Activated CD8-positive, alpha-beta memory T cell treated with anti-CD3 and anti-CD28 coated beads for 1 hour (primary cell): ENCODE results near the gene PTPRA.
"Not testable (repeated sequence)": the region's sequence is repeated elsewhere in the genome, so short reads cannot be mapped to it uniquely, and the experiment has no call there.

ENCODE experiments used
- DNase-seq, 2 donors: peaks; one replicate each; pipeline ENCODE4 v3.0.0-alpha.2; 2020; ENCODE audit warnings: low read depth in 1 of 2; ENCODE audit errors: extremely low read depth in 1 of 2

Gene PTPRA

GRCh38 chr20:2984028-2984501, 110.8 kb downstream of the PTPRA start:
- no peak for DNase-seq

GRCh38 chr20:2984956-2985661, 111.8 kb downstream of the PTPRA start:
- DNase-seq: no peak

GRCh38 chr20:2986466-2986865, 113.2 kb downstream of the PTPRA start:
- DNase-seq: no peak

- DNase-seq: no peak
Observed at GRCh38 chr20:2987861-2988260, 114.6 kb downstream of the PTPRA start.

DNA sequence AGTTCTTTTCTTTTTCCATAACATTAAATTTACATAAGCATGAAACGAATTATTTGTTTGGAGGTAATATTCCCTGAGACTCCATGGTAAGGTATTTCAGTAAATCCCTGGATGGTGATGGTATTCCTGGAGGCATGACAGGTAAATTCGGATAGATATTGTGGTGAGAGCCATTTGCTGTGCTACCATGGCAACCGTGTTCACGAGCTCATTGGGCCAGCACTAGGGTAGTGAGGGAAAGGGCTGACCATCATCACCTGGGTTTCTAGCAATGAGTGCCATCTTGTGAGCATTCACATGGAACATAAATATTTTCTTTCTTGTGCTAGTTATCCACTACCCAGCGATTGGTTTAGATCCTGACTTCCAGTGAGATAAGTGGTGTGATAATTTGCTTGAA, 118.3 kb downstream of the PTPRA start:
- no peak for DNase-seq

DNA sequence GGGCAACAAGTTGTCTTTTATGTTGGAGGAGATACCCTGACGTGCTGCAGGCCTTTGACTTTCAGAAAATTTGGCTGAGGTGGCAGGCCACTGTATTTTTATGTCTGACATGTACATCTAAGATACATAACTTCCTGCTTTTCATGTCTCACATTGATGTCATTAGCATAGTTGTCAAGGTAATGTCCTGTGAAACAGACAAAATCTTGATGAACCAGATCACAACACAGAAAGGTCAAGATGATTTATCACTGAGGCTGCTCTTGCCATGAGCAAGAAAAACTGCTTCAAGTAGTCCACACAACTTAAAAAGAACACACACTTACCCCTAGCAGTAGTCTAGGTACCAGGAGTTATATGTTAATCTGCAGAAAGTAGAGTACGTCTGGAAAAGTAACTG, 120.0 kb downstream of the PTPRA start:
- DNase-seq: no peak

GRCh38 chr20:2995796-2996195, 122.5 kb downstream of the PTPRA start:
- DNase-seq: no peak

DNA sequence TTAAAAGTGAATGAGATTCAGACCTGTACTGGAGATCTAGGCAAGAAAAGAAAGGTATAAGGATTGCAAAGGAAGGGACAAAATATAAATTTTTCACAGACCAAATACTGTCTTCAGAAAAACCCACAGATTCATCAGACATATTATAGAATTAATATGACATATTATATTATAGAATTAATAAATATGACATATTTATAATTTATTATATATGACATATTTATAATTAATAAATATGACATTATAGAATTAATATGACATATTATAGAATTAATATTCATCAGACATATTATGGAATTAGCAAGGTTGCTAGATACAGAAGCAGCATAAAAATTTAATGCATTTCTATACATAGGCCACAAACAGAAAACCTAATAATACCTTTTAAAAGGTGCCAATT, 125.4 kb downstream of the PTPRA start:
- DNase-seq: no peak

DNA sequence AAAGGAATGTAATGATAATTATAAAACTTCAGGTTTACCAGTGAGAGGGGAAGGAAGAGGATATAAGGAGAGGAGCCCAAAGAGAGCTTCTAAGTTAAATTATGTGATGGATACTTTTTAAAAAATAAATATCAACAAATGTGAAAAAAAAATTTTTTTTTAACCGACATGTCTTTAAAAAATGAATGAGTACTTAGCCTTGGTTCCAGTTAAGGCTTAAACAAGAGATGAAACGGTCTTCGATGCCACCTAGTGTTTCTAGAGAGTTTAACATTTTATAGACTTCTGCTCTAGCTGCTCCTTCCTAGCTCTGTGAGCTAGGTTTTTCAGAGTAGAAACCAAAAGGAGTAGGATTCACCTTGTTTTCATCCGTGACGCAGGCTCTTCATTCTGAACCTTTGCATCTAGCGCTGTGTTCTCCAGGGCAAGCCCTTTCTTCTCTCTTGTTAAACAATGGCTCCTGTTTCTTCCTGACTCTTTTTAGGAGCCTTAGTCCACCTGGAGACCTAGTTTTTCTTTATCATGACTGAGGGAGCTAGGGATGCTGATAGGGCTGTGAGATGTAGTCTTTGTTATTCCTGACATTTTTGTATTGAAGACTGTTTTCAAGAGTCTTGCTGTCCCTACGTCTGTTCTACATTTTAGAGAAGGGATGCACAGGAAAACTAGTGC, 127.7 kb downstream of the PTPRA start:
- no peak for DNase-seq

GRCh38 chr20:3003416-3003815, 130.1 kb downstream of the PTPRA start:
- no peak for DNase-seq

DNA sequence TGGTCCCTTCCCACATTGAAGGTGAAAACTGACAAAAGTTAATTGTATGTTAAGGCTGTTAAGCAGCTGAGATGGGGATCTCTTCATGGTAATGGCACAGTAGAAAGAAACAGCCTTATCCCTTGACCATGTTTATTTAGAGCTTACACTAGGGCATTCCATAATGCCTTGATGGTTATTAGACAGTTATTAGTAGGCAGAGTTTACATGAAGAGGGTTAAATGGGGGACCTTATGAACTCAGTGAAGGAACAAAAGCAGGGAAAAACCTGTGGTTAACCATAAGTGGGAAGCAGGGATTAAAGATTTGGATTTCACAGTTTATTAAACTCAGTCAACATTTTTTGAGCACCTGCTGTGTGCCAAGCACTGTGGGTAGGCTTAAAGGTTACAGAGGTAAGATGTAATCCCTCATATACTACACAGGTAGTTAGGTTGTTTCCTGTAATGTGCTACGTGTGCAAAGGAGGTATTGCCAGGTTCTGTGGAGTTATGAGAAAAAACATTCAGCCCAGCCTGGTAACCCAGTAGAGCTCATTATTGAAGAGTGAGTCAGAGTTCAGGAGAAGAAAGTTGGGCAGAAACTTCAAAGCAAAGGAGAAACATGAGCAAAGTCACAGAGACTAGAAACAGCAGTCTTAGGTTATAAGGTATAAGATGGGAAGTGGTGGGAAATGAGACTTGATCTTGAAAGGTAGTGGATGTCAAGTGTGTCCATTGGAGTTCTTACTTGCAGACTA, 137.9 kb downstream of the PTPRA start:
- DNase-seq: no peak

DNA sequence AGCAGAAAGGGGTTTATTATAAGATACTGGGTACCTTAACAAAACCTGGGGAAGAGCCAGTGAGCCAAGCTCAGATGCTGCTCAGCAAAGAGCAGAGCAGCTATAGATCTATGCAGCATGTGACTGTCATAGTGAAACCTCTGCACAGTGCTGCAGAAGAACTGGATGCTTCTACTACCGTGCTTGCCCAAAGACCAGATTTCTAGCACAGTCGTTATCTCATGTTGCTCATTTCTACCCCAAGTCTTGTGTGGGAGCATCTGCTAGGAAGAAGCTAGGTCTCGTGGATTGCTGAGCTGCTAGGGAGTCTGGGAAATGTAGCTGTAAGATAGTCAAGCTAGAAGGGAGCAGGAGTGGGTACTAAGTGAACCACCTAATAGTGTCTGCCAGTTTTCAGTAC, 138.5 kb downstream of the PTPRA start:
- no peak for DNase-seq

GRCh38 chr20:3013771-3014170, 140.5 kb downstream of the PTPRA start:
- no peak for DNase-seq

GRCh38 chr20:3014179-3014578, 140.9 kb downstream of the PTPRA start:
- DNase-seq: no peak

DNA sequence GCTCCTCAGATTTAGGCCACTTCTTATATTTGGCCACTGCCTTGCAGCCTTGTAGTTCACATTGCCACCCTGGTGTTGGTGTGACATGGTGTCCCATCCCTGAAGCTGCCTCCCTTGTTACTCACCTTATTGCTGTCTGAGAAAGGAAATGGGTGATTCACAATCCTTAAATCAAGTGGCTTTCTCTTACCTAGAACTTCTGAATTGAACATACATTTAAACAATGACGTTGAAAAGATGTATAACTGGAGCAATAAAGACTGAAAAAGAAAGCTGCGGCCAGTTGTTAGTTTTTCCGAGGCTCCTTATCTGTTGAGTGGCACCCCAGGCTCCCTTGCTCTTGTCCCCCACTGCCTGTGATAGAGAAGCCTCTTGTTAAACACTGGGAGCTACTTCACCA, 141.4 kb downstream of the PTPRA start:
- no peak for DNase-seq

DNA sequence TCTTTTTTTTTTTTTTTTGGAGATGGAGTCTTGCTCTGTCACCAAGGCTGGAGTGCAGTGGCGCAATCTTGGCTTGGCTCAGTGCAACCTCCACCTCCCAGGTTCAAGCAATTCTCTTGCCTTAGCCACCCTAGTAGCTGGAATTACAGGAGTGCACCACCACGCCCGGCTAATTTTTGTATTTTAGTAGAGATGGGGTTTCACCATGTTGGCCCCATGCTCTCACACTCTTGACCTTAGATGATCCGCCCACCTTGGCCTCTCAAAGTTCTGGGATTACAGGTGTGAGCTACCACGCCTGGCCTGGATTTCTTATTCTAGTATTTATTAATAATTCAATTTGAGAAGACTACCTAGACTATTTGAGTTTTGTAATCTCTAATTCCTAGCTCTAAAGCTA, 142.0 kb downstream of the PTPRA start:
- not testable (repeated sequence) for DNase-seq

DNA sequence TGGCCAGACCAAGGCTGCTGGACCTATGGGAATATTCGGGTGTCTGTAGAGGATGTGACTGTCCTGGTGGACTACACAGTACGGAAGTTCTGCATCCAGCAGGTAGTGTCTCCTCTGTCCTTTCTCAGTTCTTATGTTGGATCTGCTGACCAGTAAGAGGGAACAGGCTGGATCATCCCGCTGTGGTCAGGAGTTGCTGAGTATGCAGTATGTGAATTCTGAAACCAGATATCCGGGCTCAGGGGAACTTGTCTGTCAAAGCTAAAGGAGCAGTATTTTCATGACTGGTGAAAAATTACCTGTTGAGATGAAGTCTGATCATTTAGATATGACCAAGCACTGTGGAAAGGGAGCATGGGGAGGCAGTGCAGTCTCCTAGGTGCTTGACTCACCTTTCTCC, 148.0 kb downstream of the PTPRA start:
- no peak for DNase-seq

GRCh38 chr20:3021777-3022176, 148.5 kb downstream of the PTPRA start:
- no peak for DNase-seq

- DNase-seq: not testable (repeated sequence)
Observed at GRCh38 chr20:3022559-3023490, 149.5 kb downstream of the PTPRA start.

- no peak for DNase-seq
Observed at GRCh38 chr20:3027987-3028386, 154.7 kb downstream of the PTPRA start.
